ENCODE data around the gene DDIT3. TPM values are rescaled to one million over a fixed set of nuclear protein-coding genes. Genes with fewer than 3 reads are reported as not detected.

Gene DDIT3
- total RNA-seq, 1 donor from 2014 or later, result 70.9 TPM

DNA sequence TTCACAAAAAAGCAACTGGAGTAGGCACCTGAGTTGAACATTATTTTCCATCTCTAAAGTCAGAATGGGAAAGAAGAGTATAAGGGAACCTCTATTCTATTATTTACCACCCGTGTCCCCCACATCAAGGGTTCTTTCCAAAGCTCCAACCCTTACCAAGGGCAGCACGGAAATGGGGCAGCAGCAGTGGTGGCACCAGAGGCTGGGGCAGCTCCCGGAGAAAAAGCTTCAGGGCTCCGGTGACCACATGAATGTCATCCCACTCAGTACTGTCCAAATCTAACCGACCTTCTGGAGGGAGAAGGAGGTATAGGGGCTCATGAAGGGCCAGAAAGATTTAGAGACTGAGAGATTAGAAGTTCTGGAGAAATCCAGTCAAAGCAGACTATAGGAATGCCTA, 46.4 kb downstream of the DDIT3 start:
- Mint-ChIP-seq H3K9me3 (ENCODE audit: unreplicated experiment) (peaks cover 3% of the 10 kb centered on the region), H3K4me3 (ENCODE audit: unreplicated experiment) (no peak overlapping the region), H3K27ac (ENCODE audit: unreplicated experiment) (no peak overlapping the region), H3K27me3 (ENCODE audit: unreplicated experiment) (peaks cover 13% of the 10 kb centered on the region), H3K36me3 (ENCODE audit: unreplicated experiment) (peaks cover 31% of the 10 kb centered on the region), H3K4me1 (ENCODE audit: low read depth, unreplicated experiment) (peaks cover 3% of the 10 kb centered on the region)
- no peak for DNase-seq
- TF ChIP-seq, protein P1, sequence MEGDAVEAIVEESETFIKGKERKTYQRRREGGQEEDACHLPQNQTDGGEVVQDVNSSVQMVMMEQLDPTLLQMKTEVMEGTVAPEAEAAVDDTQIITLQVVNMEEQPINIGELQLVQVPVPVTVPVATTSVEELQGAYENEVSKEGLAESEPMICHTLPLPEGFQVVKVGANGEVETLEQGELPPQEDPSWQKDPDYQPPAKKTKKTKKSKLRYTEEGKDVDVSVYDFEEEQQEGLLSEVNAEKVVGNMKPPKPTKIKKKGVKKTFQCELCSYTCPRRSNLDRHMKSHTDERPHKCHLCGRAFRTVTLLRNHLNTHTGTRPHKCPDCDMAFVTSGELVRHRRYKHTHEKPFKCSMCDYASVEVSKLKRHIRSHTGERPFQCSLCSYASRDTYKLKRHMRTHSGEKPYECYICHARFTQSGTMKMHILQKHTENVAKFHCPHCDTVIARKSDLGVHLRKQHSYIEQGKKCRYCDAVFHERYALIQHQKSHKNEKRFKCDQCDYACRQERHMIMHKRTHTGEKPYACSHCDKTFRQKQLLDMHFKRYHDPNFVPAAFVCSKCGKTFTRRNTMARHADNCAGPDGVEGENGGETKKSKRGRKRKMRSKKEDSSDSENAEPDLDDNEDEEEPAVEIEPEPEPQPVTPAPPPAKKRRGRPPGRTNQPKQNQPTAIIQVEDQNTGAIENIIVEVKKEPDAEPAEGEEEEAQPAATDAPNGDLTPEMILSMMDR (IDR thresholded peaks at IDR 0.05; ENCODE audit: partially characterized antibody, unreplicated experiment), result no peak

DNA sequence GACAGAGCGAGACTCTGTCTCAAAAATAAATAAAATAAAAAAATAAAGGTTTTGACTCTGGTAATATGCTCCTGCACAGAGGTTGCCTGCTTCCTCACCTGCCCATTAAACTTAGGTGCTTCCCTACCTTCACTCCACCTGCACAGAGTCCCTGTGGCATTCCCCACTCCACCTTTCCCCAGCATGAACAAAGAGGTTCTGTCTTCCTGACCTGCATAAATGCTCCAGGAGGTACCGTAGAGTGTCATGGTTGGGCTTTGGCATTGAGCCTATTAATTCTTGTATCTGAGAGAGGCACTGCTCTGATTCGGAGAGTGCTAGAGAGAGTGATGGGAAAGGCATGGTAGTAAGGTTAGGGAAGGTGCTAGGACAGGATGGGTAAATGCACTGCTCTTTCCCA, 46.9 kb downstream of the DDIT3 start:
- Mint-ChIP-seq H3K36me3 (ENCODE audit: unreplicated experiment) (peaks cover 31% of the 10 kb centered on the region), H3K27ac (ENCODE audit: unreplicated experiment) (no peak overlapping the region), H3K4me3 (ENCODE audit: unreplicated experiment) (no peak overlapping the region), H3K9me3 (ENCODE audit: unreplicated experiment) (peaks cover 3% of the 10 kb centered on the region), H3K4me1 (ENCODE audit: low read depth, unreplicated experiment) (no peaks in the 10 kb centered on the region), H3K27me3 (ENCODE audit: unreplicated experiment) (peaks cover 13% of the 10 kb centered on the region)
- TF ChIP-seq, protein P1 (IDR thresholded peaks at IDR 0.05; ENCODE audit: partially characterized antibody, unreplicated experiment), result no peak
- DNase-seq, result no peak

DNA sequence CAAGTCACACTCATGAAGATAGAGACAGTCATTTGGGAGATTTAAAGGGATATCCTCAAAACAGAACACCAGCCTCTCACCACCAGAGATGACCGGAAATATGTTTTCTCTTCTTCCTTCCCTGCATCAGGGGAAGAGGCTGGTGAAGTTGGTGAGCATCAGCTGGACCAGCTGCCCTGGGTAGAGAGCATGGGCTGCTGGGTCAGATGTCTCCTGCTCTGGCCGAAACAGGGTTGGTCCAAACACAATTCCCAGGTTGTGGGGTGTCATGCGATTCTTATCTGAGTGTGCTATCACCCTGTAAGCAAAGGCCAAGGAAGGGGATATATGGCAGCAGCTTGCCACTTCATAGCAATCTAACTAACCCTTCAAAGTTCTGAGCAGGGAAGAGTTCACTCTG, 47.9 kb downstream of the DDIT3 start:
- TF ChIP-seq, protein P1 (IDR thresholded peaks at IDR 0.05; ENCODE audit: partially characterized antibody, unreplicated experiment), result no peak
- H3K4me3 Mint-ChIP-seq (ENCODE audit: unreplicated experiment), result no peak overlapping the region
- H3K27ac Mint-ChIP-seq (ENCODE audit: unreplicated experiment), result no peak overlapping the region
- DNase-seq, result no peak
- H3K9me3 Mint-ChIP-seq (ENCODE audit: unreplicated experiment), result peaks cover 3% of the 10 kb centered on the region
- no peaks in the 10 kb centered on the region for H3K4me1 Mint-ChIP-seq (ENCODE audit: low read depth, unreplicated experiment)
- H3K27me3 Mint-ChIP-seq (ENCODE audit: unreplicated experiment), result peaks cover 13% of the 10 kb centered on the region
- peaks cover 31% of the 10 kb centered on the region for H3K36me3 Mint-ChIP-seq (ENCODE audit: unreplicated experiment)

DNA sequence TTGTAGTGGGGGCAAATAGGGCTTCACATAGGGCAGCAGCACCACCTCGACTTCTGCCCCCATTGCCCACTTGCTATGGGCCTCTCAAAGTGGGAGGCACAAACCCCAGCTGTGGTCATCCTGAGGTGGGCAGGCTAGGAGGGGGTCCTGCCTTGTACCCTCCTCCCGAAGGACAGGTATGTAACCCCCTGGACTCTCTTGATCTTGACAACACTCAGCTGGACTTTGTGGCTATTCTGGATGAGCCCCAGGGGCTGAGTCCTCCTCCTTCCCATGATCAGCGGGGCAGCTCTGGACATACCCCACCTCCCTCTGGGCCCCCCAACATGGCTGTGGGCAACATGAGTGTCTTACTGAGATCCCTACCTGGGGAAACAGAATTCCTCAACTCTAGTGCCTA, 48.7 kb downstream of the DDIT3 start:
- DNase-seq, result no peak
- Mint-ChIP-seq H3K4me1 (ENCODE audit: low read depth, unreplicated experiment) (no peaks in the 10 kb centered on the region), H3K36me3 (ENCODE audit: unreplicated experiment) (peaks cover 29% of the 10 kb centered on the region), H3K27ac (ENCODE audit: unreplicated experiment) (no peak overlapping the region), H3K4me3 (ENCODE audit: unreplicated experiment) (no peak overlapping the region), H3K9me3 (ENCODE audit: unreplicated experiment) (peaks cover 8% of the 10 kb centered on the region), H3K27me3 (ENCODE audit: unreplicated experiment) (peaks cover 10% of the 10 kb centered on the region)
- TF ChIP-seq, protein P1 (IDR thresholded peaks at IDR 0.05; ENCODE audit: partially characterized antibody, unreplicated experiment), result no peak

DNA sequence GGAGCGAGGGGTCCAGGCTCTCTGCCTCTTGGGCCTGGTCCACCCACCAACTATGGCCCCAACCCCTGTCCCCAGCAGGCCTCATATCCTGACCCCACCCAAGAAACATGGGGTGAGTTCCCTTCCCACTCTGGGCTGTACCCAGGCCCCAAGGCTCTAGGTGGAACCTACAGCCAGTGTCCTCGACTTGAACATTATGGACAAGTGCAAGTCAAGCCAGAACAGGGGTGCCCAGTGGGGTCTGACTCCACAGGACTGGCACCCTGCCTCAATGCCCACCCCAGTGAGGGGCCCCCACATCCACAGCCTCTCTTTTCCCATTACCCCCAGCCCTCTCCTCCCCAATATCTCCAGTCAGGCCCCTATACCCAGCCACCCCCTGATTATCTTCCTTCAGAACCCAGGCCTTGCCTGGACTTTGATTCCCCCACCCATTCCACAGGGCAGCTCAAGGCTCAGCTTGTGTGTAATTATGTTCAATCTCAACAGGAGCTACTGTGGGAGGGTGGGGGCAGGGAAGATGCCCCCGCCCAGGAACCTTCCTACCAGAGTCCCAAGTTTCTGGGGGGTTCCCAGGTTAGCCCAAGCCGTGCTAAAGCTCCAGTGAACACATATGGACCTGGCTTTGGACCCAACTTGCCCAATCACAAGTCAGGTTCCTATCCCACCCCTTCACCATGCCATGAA, 49.2 kb downstream of the DDIT3 start:
- no peaks in the 10 kb centered on the region for H3K4me1 Mint-ChIP-seq (ENCODE audit: low read depth, unreplicated experiment)
- peaks cover 26% of the 10 kb centered on the region for H3K36me3 Mint-ChIP-seq (ENCODE audit: unreplicated experiment)
- peaks cover 9% of the 10 kb centered on the region for H3K27me3 Mint-ChIP-seq (ENCODE audit: unreplicated experiment)
- no peak overlapping the region for H3K27ac Mint-ChIP-seq (ENCODE audit: unreplicated experiment)
- DNase-seq, result no peak
- no peak overlapping the region for H3K4me3 Mint-ChIP-seq (ENCODE audit: unreplicated experiment)
- TF ChIP-seq, protein P1 (IDR thresholded peaks at IDR 0.05; ENCODE audit: partially characterized antibody, unreplicated experiment), result no peak
- H3K9me3 Mint-ChIP-seq (ENCODE audit: unreplicated experiment), result peaks cover 8% of the 10 kb centered on the region

All from glutamatergic neuron (in vitro differentiated cells).